Natural killer cell (primary cell): Measurements from ENCODE around the gene STXBP3. TPM values are rescaled to one million over a fixed set of nuclear protein-coding genes. Genes with fewer than 3 reads are reported as not detected.

Experiments used
- ATAC-seq, 3 donors: fragments of 150-1000 bp in 2 of 3; fragments of 200-7000 bp in 1 of 3; cut with Tn5 transposase; 1 replicate in 1 of 3; 2 replicates in 2 of 3; pipeline ENCODE4 v1.10.0; 2021; ENCODE audit warnings: mild to moderate bottlenecking in 2 of 3, moderate library complexity in 2 of 3
- DNase-seq, 2 donors: peaks; one replicate each; pipeline versions ENCODE4 v3.0.0 to v3.0.0-alpha.2; 2013 to 2021; ENCODE audit warnings: mixed read lengths in 1 of 2
- H3K27ac ChIP-seq: one replicate; pipeline ENCODE4 v1.5.1; 2013; ENCODE audit warnings: mild to moderate bottlenecking, low read length
- H3K27me3 ChIP-seq: one replicate; pipeline ENCODE4 v1.6.1; 2013; ENCODE audit warnings: low read length; ENCODE audit not compliant: control insufficient read depth, insufficient read depth
- H3K36me3 ChIP-seq: one replicate; pipeline ENCODE4 v1.6.1; 2013; ENCODE audit warnings: low read length; ENCODE audit not compliant: control insufficient read depth, insufficient read depth
- H3K4me1 ChIP-seq: one replicate; pipeline ENCODE4 v1.6.1; 2013; ENCODE audit warnings: low read length; ENCODE audit not compliant: control insufficient read depth, insufficient read depth
- H3K4me3 ChIP-seq: one replicate; pipeline ENCODE4 v1.5.1; 2013; ENCODE audit warnings: low read length
- H3K9me3 ChIP-seq: one replicate; pipeline ENCODE4 v1.6.1; 2013; ENCODE audit warnings: low read length; ENCODE audit not compliant: control insufficient read depth, insufficient read depth
- H3K27ac Mint-ChIP-seq, 2 donors: one replicate each; pipeline ENCODE4 v1.8.0; 2022; ENCODE audit warnings: mild to moderate bottlenecking in 2 of 2, mixed read lengths in 2 of 2, moderate library complexity in 1 of 2
- H3K27me3 Mint-ChIP-seq, 2 donors: one replicate each; pipeline ENCODE4 v1.8.0; 2022; ENCODE audit warnings: low read depth in 2 of 2, mixed read lengths in 2 of 2
- H3K36me3 Mint-ChIP-seq: one replicate; pipeline ENCODE4 v1.8.0; 2022; ENCODE audit warnings: mixed read lengths
- H3K4me1 Mint-ChIP-seq, 2 donors: one replicate each; pipeline ENCODE4 v1.8.0; 2022; ENCODE audit warnings: mixed read lengths in 2 of 2
- H3K4me3 Mint-ChIP-seq: one replicate; pipeline ENCODE4 v1.8.0; 2022; ENCODE audit warnings: mild to moderate bottlenecking, moderate library complexity, mixed read lengths
- H3K9me3 Mint-ChIP-seq, 2 donors: one replicate each; pipeline ENCODE4 v1.8.0; 2022; ENCODE audit warnings: mixed read lengths in 2 of 2
- CTCF ChIP-seq: fragments of 200-600 bp; IDR thresholded peaks from one replicate; pipeline ENCODE4 v1.8.0; 2022; ENCODE audit warnings: antibody characterized with exemption
- WGBS: methylation state at CpG from one replicate; pipeline ENCODE4 v1.1.7; 2013; ENCODE audit warnings: missing lambda C conversion rate; ENCODE audit not compliant: insufficient coverage; 5-methylcytosine and 5-hydroxymethylcytosine counted together
- intact Hi-C: fragments of 100-400 bp; cut with micrococcal nuclease; formaldehyde crosslinking; loops from one replicate; pipeline ENCODE4 v1.14.2; 2022
- total RNA-seq, 4 donors: library from RNA; stranded (reverse); fragments of 120-200 nt in 1 of 4; gene quantifications; one replicate each; pipeline versions ENCODE4 v1.2.3 to v1.2.4, GENCODE V29; 2013 to 2022

The STXBP3 gene
- total RNA-seq, 3 donors from 2014 or later (not counting 1 experiment from before 2014, with no cell fraction given), result 63.1 to 71.4 (median 69.2) TPM

DNA sequence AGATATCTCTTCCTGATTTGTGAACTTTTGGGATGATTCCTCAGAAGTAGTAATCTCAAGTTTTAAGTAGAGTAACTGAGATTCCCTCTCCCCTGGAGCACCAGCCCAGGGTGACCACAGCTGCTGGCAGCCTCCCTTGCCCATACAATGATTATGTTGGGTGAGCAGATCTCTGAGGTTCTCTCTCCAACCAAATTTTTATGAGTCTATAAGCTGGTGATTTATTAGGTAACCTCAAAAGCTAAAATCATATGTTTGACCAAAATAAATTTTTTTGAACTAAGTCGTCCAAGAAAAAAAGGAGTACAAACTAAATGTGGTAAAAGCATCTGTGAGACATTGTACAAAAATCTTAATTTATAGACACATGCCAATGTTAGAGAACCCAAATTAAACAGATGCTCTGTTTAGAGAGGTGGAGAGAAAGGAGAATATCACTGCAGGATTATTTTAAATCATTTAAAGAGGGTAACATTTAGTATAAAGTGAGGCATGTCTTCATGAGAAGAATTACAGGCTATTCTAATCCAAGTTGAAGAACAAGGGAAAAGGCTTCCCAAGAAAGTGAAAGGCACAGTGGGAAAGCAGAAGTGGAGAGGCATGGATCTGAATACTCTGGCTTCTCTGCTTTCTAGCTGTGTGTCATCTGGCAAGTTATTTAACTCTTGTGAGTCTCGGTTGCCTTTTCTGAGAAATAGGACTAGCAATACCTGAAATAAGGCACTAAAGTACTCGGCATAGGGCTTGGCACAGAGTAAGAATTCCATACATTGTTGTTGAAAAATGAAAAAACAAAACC lies 107.9 kb downstream of the STXBP3 start:
- no peak overlapping the region for H3K27ac ChIP-seq
- TF ChIP-seq CTCF, result no peak
- WGBS, result 75% methylated on average over 2 of the region's 3 CpGs
- no peaks in the 10 kb centered on the region for H3K27me3 ChIP-seq
- no peaks in the 10 kb centered on the region for H3K36me3 ChIP-seq
- H3K4me3 ChIP-seq, result no peak overlapping the region
- Mint-ChIP-seq H3K27me3 (peaks cover 7 to 8% of the 10 kb centered on the region in 2 donors), H3K9me3 (no peaks in the 10 kb centered on the region), H3K36me3 (no peaks in the 10 kb centered on the region), H3K27ac (no peak overlapping the region), H3K4me3 (no peak overlapping the region), H3K4me1 (peaks cover 8 to 9% of the 10 kb centered on the region in 2 donors)
- intact Hi-C loops, result no loop called here
- peaks cover 3% of the 10 kb centered on the region for H3K4me1 ChIP-seq
- H3K9me3 ChIP-seq, result no peaks in the 10 kb centered on the region
- ATAC-seq (no peak), DNase-seq (no peak)

DNA sequence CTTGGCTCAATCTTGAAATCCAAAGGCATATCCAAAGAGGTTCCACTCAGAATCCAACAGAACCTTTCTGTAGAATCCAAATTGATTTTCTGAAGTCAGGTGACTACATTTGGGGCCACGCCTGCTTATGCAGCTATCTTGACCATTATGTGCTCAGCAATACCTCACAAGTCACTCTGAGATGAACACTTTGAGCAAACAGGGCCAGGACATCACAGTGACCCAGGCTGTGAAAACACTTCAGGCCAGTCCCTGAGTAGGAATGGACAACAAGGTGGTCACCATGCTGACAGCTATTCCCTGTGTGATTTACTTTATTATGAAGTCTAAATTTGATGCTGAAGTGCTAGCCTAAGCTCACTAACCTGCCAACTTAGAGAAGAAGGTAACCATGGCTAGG lies 110.5 kb downstream of the STXBP3 start, which contains the start of gene AKNAD1:
TSS of gene AKNAD1 (minus strand) at position 101 of the 400 bp plus-strand sequence. CDS start 4,430 bp downstream, outside the sequence.
- Mint-ChIP-seq H3K27me3 (peaks cover 13 to 16% of the 10 kb centered on the region in 2 donors), H3K36me3 (no peaks in the 10 kb centered on the region), H3K4me3 (no peak within 1 kb of the TSS)

DNA sequence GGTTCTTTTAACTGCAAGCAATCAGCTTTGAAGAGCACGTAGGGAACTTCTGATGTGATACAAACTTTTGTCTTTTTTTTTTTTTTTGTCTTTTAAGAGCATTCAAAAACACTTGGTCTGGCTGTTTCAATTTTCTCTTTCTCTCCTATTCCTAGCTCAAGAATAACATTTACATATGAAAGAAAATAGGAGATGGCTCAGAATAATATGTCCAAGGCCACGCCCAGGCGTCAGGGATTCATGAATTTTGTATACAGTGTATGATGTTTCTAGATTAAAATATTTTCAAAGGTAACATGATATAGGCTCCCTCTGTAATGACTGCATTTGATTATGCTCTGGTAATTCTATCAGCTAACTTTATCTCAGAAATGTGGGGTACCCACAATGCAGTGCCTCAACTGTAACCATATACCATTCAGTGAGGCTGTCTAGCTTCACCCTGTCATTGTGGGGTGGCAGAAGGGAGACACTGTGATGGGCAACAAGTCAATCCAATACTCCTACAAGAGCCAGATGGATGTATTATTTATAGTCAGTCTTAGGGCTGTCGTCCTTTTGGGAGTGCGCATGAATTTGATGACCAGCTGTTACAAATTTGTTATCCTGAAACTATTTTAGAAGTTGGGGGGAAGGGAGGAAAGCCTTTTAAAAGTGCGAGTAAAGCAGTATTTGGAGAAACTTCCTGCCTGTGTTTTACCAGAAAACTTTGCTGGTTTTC lies 111.9 kb downstream of the STXBP3 start:
- Mint-ChIP-seq H3K36me3 (no peaks in the 10 kb centered on the region), H3K27ac (no peak overlapping the region), H3K4me3 (no peak overlapping the region), H3K27me3 (peaks cover 13 to 16% of the 10 kb centered on the region in 2 donors), H3K9me3 (no peaks in the 10 kb centered on the region), H3K4me1 (no peaks in the 10 kb centered on the region)
- Histone ChIP-seq H3K4me1 (peaks cover under 1% of the 10 kb centered on the region), H3K9me3 (no peaks in the 10 kb centered on the region), H3K27me3 (no peaks in the 10 kb centered on the region), H3K36me3 (no peaks in the 10 kb centered on the region), H3K27ac (no peak overlapping the region), H3K4me3 (no peak overlapping the region)
- no peak for TF ChIP-seq CTCF
- intact Hi-C loops, result no loop called here
- 73% methylated on average over 6 of the region's 6 CpGs for WGBS
- ATAC-seq, result no peak
- no peak for DNase-seq

More for the DNA sequence above, 110.5 kb downstream of the STXBP3 start, which contains the start of gene AKNAD1:
- no peak for DNase-seq
- ATAC-seq, result no peak
- Histone ChIP-seq H3K4me3 (no peak within 1 kb of the TSS), H3K27ac (no peak within 1 kb of the TSS), H3K27me3 (no peaks in the 10 kb centered on the region), H3K9me3 (no peaks in the 10 kb centered on the region), H3K36me3 (no peaks in the 10 kb centered on the region), H3K4me1 (peaks cover 3% of the 10 kb centered on the region)
- H3K9me3 Mint-ChIP-seq, result no peaks in the 10 kb centered on the region
- H3K27ac Mint-ChIP-seq, result no peak within 1 kb of the TSS
- intact Hi-C loops, result no loop called here
- no peak for TF ChIP-seq CTCF
- H3K4me1 Mint-ChIP-seq, result peaks cover 8 to 9% of the 10 kb centered on the region in 2 donors
- 75% methylated on average over 1 of the region's 1 CpG for WGBS

Other genes with a start within 250 kb of the STXBP3 start
- gene EEIG2, start 186.6 kb upstream of the STXBP3 start, total RNA-seq, result 10 to 100 TPM; 18.2 to 23.9 (median 20.3) TPM
- gene HENMT1, start 85.6 kb upstream of the STXBP3 start, total RNA-seq, result 10 to 100 TPM; 26.9 to 41.5 (median 30.6) TPM
- 100 to 1,000 TPM; 115 to 158 (median 156) TPM for gene PRPF38B, start 54.4 kb upstream of the STXBP3 start, total RNA-seq
- gene FNDC7, start 33.8 kb upstream of the STXBP3 start, total RNA-seq, result under 1 TPM in 2 of 3 donors, not detected in 1; 0.14 to 0.43 TPM
- gene AKNAD1, start 110.4 kb downstream of the STXBP3 start, total RNA-seq, result not detected
- gene GPSM2, start 130.3 kb downstream of the STXBP3 start, total RNA-seq, result 1 to 10 TPM; 1.0 to 1.5 (median 1.4) TPM
- 10 to 100 TPM; 12.8 to 25.8 (median 17.1) TPM for gene CLCC1, start 216.8 kb downstream of the STXBP3 start, total RNA-seq